Erythroblast (primary cell): ENCODE results near the gene BAIAP3.

Source experiments
- GATA1 ChIP-seq: IDR thresholded peaks from 2 replicates; pipeline ENCODE4 v1.6.1; 2011; ENCODE audit warnings: low read depth, mild to moderate bottlenecking, control low read depth, low read length, moderate library complexity
- POLR2A ChIP-seq: IDR thresholded peaks from 2 replicates; pipeline ENCODE4 v1.6.1; 2011; ENCODE audit warnings: mild to moderate bottlenecking, low read length

DNA sequence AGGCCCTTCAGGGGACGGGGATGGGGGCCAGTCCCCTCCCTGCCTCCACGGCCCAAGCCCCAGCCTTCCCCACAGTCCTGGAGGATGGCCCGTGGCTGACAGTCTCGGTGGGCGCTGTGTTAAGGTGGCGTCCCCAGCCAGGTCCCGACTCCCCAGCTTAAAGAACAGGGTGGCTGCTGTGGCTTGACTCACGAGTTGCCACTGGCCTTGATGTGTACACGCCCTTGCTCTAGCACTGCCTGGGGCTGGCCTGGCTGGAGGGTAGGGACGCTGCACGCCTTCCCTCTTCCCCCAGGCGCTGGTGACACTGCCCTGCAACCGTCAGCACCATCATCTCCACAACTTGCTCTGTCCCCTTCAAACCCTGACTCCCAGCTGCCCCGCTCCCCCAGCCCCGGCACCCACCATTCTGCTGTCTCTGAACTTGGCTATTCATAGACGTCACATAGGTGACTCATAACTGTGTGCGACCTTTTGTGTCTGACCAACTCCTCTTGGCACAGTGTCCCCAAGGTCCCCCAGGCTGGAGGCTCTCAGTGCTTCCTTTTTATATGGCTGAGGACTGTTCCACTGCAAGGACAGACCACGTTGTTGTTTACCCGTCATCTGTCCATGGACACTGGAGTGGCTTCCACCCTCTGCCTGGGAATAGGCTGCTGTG is 24.6 kb downstream of the BAIAP3 start:
- TF ChIP-seq POLR2A, result no peak
- TF ChIP-seq GATA1, result no peak
